ENCODE results near the gene LINS1.

The LINS1 gene

DNA sequence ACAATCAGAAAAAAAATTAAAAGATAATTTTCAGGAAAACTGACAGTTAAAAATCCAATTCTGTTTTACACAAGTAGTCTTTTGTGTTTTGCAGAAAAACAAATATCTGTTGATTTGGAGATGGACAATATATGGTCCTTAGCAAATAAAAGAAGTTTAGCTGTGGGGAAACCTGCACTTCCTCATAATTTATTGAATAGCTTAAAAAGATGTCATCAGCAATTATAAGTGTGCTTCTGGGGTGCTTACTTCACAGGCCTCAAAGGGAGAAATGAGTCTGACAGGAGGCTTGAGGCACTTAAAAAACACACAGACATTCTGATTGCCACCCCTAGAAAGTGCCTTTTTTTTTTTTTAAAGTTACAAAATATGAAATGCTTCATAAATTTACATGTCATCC lies 41.7 kb downstream of the LINS1 start:
- DNase-seq (ENCODE audit: low read depth in 2 of 3, low spot score in 2 of 3) = no peak

DNA sequence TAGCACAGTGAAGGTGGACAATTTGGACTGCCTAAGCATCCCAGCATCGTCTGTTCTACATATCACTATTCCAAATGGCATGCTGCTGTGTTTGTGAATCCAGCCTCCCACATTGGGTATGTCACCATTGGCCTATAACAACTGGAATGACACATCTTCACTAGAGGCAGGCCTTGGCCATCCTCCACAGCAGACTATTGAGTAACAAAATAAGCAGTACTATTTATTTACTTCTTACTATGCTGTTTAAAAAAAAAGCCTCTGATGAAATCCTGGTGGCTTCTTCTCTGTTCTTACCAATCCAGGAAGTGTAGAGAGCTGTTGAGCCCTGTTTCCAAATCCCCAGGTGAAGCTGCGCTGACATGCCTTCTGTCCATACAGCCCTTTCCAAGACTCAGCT lies 42.7 kb downstream of the LINS1 start:
- no peak for DNase-seq (ENCODE audit: low read depth in 2 of 3, low spot score in 2 of 3)

DNA sequence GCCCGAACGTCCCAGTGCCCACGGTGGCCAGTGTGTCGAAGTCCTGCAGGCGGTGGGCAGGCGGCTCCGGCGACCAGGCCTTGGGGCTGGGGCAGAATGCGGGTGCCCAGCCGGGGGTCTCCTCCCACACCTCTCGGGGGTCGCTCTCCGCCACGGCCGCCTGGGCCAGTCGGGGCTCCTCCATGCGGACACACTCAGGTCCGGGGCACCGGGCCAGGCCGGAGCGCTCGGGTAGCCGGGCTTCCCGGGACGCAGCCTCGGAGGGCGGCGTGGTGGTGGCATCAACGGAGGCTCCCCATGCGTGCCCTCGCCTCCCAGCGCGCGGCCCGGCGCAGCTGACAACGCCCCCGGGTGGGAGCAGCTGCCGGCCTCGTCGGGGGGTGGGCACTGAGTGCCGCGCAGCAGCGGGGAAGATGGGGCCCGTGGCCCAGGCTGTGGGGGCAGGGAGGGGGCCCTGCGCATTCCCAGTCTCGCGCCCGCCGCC lies 43.2 kb downstream of the LINS1 start:
- DNase-seq (ENCODE audit: low read depth in 2 of 3, low spot score in 2 of 3) = no peak

DNA sequence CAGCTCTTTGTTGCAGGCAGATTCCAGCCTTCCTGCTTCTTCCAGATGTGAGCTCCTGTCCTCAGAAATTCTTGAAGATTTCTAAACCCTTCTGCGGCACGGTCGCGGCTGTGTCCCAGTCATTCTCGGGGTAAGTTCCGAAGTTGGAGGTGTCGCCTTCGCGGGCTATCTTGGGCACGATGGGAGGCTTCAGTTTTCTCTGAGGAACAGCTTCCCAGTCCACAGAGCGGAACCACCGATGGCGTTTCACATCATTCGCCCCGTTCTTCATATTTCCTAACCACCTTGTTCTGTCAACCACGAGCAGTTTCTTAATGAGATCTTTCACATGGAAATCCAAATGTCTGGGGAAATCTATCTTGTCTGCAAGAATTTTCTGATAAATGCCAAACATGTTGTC lies 48.5 kb downstream of the LINS1 start:
- DNase-seq (ENCODE audit: low read depth in 2 of 3, low spot score in 2 of 3) = no peak

DNA sequence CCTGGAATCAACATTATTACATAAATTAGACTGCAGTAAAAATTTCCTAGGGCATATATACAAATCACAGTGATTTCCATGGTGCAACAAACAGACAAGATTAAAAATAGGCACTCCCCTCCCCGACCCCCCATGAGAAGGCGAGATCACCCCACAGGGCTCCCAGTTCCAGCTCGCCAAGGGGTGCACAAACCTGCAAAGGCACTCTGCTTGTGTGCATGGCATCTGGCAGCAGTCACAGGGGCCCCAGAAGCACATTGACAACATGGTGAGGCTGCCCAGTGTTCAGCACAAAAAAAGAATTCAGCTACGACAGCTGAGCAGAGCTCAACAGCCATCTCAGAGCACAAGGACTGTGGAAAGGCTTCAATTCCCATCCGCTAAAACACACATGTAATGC lies 54.0 kb downstream of the LINS1 start:
- no peak for DNase-seq (ENCODE audit: low read depth in 2 of 3, low spot score in 2 of 3)

DNA sequence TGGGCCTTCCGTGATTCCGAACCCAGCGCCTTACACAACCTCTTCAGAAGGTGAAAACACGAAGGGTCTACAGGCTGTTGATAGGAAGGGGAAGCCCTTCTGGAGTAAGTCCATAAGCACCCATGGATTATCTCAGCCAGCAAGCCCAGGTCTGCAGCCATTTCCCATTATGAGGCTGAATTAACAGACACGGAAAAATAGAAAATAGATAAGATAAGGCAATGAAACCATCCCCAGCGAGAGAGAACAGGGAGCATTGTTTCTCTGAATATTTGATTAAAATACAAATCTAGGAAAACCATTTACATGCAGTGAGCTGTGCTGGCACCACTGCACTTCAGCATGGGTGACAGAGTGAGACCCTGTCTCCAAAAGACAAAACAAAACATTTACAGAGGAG lies 57.0 kb downstream of the LINS1 start:
- DNase-seq (ENCODE audit: low read depth in 2 of 3, low spot score in 2 of 3) = no peak

DNA sequence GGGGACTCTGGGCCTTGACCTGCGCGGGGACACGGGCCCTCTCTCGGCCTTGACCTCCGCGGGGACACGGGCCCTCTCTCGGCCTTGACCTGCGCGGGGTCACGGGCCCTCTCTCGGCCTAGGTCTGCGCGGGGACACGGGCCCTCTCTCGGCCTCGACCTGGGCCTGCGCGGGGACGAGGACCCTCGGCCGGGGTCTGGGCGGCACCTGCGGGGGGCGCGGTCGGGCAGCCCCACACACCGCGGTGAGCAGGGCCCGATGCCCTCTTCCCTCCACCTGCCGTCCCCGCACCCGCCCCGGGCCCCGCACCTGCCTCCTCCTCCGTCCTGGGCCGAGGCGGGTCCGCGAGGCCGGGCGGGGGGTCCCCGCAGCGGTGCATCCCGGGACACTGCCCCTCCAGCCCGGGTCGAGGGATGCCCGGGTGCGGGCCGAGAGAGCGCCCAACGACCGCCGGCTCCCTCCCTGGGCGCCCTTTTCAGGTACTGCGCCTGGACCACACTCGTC lies 57.6 kb downstream of the LINS1 start:
- no peak for DNase-seq (ENCODE audit: low read depth in 2 of 3, low spot score in 2 of 3)

DNA sequence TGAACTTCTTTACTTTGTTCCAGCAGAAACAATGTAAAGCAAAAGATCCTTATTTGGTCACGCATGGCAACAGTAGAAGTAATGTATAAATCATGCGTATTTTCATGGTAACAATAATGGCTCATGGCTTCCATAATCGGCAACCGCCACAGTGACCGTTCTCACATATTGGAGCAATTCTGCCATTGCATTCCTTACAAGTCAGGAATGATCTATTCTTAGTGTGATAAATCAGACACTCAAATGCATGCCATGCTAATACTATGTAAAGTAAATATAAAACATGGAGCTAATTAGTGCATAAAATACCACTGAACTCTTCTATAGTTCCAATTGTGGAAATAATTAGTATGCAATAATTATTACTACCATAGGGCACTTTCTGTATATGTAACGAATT lies 59.7 kb downstream of the LINS1 start:
- no peak for DNase-seq (ENCODE audit: low read depth in 2 of 3, low spot score in 2 of 3)

DNA sequence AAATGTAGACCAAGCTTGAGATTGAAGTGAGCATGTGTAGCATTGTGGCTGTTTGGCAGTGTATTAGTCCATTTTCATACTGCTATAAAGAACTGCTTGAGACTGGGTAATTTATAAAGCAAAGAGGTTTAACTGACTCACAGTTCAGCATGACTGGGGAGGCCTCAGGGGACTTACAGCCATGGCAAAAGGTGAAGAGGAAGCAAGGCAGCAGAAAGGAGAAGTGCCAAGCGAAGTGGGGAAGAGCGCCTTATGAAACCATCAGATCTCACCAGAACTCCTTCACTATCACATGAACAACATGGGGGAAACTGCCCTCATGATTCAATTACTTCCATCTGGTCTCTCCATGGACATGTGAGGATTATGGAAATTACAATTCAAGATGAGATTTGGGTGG lies 64.7 kb downstream of the LINS1 start:
- no peak for DNase-seq (ENCODE audit: low read depth in 2 of 3, low spot score in 2 of 3)

DNA sequence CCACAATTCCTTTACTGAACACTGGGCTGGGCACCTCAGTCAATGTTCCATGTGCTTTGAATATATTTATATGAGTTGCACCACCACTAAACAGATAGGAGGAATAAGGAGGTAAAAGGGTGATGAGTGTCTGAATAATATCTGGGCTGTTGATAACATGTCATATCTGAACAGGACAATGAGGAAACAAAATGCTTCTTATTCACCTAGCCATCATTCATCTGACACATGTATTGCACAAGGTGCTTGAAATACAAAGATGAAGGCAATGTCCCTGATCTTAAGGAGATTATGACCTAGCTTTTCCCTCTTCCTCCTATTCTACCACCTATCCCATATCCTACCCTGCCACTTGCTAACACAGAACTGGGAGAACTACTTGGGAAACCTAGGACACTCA lies 65.3 kb downstream of the LINS1 start:
- DNase-seq (ENCODE audit: low read depth in 2 of 3, low spot score in 2 of 3) = no peak

DNA sequence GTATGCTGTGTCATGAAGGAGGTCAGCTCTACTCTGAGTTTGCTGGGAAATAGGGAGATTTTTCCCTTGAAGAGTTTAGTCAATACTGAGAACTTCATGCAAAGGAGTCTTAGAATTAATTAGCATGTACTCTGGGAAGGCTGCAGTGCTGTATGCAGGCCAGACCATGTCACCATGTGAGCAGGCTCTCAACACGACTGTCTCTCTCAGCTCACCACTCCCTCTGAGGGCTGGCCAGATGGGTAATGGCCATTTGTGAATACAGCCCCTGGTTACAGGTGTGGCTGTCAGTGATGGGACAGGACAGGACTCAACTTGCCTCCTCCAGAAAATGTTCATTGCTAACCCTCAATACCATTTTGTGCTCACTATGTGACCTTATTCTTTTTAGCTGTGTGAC lies 68.1 kb downstream of the LINS1 start:
- no peak for DNase-seq (ENCODE audit: low read depth in 2 of 3, low spot score in 2 of 3)

DNA sequence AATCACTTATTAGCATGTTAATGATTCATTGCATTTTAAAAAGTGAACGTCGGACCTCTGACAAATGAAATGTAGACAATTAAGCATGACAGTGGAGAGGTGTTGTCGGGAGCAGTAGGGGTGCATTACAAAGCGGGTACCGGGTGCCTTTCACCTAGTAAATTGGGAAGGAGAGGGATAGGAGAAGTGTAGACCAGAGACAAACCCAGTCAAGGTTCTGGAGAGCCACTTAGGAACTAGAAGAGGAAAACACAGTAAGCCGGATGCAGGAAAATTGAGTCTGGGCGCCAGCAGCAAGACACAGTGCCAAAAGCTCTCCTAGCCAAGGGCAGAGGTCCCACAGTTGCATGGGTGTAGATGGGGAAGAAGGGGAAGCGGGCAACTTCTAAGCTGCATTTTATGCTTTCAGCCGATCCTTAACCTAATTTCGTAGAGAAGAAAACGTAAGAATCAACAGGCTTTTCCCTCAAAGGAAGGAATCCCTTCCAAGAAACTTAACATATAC lies 70.1 kb downstream of the LINS1 start:
- no peak for DNase-seq (ENCODE audit: low read depth in 2 of 3, low spot score in 2 of 3)

DNA sequence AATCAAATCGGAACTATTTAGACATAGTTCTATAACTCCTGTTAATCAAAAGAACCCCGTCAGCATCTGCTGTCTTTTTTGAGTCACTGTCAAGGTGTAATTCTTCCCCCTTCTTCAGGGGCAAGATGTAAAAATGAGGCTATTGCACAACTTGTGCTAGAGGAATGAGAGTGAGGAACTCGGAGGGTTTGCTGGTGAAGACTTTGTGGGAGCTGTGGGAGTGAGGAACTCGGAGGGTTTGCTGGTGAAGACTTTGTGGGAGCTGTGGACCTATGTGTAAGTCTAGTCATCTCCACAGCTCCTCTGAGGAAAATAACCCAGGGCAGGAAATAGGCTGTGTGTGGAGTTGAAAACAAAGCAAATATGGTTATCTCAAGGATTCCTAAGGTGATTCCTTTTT lies 70.8 kb downstream of the LINS1 start:
- no peak for DNase-seq (ENCODE audit: low read depth in 2 of 3, low spot score in 2 of 3)

DNA sequence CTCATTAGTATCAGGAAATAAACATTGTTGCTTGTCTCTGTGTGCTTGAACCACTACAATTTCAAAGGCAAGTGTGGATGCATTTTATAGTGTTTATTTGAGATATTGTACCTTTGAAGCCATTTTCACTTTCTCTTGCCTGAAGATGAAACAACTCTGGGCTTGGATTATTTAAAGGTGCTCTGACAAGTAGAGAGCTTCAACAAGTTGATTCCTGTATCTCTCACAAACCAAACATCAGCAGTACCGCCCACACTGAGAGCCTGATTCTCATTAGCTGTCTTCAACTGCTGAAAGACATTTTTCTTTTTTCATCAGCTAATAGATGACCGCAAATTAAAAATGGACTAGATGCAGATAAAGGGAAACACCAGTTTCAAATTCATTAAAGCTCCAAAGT lies 72.4 kb downstream of the LINS1 start:
- no peak for DNase-seq (ENCODE audit: low read depth in 2 of 3, low spot score in 2 of 3)

DNA sequence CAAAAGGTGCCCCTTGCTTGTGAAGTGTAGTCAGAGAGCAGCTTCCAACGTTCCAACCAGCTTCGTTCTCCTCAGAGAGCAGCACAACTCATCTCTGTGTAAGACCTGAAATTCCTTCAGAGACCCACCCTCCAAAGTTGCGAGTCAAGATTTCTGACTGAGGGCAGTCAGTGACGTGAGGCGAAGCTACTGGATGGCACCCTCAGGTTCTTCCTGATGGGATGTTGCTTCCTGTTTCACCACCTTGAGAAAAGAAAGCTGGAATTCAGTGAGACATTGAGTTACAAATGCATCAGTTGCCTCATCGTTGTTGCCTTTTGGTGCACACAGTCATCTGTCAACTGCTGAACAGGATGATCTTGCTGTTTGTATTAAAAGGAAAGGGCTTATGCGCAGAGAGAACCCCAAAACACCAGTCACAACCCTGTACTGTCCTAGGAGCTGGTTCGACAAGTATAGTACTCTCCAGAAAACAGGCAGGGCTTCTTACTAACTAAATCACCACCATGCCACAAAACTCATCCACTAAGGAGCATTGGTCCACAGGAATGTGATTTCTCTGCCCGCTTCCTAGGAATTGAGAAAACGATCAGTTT lies 73.1 kb downstream of the LINS1 start, which contains the start of gene CERS3:
Gene CERS3, minus strand, starts transcription at position 118 of the 596 bp plus-strand sequence. CDS start 27,101 bp downstream, outside the sequence.
- no peak for DNase-seq (ENCODE audit: low read depth in 2 of 3, low spot score in 2 of 3)

DNA sequence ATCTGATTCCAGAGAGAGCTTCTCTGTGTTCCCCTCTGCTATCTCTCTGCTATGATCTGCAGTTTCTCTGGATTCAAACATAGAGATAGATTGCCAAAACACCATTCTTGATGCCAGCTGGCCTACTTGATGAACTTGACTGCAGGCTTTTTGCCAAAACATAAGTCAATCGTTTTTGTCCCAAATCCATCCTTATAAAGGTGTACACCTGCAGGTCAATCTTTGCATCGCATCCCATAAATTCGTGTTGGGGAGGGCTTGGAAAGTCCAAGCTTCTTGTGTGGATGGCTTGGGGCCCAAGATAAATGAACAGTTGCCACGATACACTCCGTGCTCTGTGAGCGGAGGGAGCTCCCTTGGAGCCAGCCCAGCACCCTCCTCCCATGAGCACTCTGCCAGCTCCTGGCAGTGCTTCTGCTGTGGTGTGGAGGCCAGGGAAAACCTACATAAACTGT lies 75.9 kb downstream of the LINS1 start:
- DNase-seq (ENCODE audit: low read depth in 2 of 3, low spot score in 2 of 3) = no peak

DNA sequence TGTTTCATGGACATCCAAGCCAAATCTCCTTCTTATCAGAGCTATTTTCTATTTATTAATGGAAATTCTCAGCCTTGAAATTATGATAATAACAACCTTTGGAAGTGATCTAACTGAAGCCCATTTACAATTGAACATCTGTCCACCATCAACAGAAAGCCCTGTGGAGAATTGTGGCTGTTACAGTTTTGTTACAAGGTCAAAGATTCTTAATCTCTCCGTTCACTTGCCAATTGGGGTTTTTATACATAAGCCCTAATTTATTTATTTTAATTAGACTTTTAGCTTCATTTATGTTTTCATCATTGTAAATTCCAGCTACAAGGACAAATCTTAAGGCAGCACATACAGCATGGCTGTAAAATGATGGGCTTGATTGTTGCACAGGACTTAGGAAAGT lies 76.5 kb downstream of the LINS1 start:
- no peak for DNase-seq (ENCODE audit: low read depth in 2 of 3, low spot score in 2 of 3)

DNA sequence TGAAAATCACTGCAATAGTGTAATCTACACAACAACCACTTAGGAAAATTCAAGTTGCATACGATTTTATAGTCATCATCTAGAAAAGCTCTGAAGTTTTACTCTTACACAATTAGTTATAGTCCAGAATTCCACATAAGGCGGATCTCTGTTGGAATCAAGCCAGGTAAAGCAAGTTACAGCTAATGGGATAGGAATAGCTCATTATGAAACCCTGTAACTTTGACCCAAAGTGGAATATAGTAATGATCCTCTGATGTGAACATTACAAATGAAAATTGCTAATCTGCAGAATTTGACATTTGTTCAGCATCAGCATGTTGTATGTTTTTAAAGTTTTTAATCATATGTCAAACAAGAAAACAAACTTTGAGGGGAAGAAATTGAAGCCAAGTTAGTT lies 77.7 kb downstream of the LINS1 start:
- no peak for DNase-seq (ENCODE audit: low read depth in 2 of 3, low spot score in 2 of 3)

DNA sequence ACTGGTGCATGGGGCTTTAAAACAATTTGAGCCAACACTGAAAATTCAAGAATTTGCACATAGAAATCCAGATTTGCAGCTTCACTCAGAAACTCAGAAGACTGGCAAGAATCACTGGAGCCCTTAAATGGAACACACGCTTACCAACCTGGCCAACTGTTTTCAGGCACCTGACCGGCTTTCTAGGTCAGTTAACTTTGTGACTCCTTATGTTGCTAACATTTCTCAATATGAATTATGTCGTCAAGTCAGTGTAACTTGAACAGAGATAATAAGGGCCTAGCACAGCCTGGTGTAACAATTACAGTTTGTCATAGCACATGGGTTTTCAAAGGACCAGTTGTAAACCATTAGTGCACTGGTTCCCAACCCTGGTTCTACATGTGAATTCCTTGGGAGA lies 80.1 kb downstream of the LINS1 start:
- no peak for DNase-seq (ENCODE audit: low read depth in 2 of 3, low spot score in 2 of 3)

DNA sequence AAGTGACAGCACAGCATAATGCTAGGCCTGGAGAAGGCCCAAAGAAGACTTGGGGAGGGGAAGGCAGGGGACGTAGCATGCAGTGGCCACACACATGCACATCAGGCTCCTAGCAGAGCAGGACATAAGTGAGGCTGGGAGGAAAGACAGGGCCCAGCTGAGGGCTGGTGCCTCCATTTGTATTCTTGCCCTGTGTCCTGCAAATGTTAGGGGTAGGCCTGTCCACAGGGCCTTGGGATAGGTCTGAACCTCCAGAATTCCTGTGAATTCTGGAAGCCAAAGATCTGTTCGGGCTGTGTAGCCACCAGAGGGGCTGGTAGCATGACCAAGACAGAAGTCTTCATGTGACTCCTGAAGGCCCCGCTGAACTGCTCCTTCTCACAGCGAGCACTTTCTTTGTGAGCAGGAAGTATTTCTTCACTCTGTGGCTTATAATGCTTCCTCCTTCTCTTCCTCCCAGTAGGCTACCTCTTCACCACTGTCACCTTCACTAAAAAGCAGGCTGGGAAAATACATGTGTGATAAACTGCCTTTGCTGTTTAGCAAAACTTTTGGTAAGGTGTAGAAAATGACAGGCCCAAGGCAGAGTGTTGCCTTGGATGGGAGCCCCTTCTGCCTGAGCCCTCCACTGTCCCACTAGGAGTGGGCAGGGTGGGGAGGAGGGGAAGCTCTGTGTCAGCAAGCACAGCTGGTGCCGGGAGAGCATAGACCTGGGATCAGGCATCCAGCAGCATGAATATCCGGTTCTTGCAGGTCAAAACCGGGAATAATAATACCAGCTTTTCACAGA lies 81.7 kb downstream of the LINS1 start:
- DNase-seq (ENCODE audit: low read depth in 2 of 3, low spot score in 2 of 3) = no peak

DNA sequence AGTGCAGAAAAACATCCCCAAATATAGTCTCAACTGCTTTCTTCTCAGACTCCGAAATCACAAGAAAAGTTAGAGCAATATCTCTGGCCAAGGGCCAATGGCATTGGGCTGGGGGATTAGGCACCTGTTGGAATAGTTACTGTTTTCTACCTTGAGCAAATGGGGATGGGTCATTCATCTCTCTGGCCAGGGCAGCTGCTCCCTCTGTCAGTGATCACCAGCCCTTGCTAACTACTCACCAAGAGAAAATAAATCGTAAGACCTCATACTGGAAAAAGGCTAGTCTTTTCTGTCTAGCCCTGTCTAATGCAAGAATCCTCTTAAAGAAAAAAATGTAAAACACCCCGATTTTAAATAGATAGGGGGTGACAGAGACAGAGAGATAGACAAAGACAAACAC lies 84.1 kb downstream of the LINS1 start:
- DNase-seq (ENCODE audit: low read depth in 2 of 3, low spot score in 2 of 3) = no peak
